ENCODE results near the gene ANK3.

The ANK3 gene

DNA sequence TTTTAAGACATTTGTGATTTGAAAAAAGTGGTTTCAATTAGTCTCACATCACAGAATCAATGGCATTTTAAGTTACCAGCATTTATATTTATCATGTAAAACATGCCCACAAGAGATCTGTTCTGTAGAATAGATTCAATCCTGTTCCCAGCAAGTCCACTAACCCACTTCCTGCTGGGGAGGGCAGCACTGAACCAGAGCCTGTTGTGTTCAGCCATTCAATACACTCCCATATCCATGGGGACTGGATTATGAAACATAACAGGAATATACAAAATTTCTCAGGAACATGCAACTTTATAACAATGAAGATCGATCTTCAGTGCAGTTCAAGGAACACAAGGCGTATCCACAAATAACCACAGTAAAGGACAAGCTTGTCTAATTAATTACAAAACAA is 24.4 kb upstream of the ANK3 start:
- in situ Hi-C loops (cut with MboI; ENCODE audit: low sequenced_read_pairs) = no loop called here

DNA sequence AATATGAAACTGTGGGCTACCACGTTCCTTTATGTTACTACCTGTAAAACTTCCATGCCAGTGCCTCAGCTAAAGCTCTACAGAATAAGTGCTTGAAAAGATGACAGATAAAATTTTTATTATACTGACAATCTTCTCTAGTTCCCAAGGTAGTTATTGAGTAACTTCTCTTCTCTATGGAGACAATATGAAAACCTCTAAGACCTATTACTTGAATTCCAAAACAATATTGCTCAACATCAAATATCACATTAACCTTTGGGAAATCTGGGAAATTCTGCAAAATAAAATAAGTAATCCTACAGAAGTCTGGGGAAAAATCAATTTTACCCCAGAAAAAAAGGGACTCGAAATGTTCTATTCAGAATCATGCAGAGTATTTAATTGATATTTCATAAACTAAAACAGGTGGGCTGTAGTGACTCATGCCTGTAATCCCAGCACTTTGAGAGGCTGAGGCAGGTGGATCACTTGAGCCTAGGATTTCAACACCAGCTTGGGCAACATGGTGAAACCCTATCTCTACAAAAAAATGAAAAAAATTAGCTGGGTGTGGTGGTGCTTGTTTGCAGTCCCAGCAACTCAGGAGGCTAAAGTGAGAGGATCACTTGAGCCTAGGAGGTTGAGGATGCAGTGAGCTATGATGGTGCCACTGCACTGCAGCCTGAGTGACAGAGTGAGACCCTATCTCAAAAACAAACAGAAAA is 23.8 kb upstream of the ANK3 start:
- in situ Hi-C loops (cut with MboI; ENCODE audit: low sequenced_read_pairs) = no loop called here

DNA sequence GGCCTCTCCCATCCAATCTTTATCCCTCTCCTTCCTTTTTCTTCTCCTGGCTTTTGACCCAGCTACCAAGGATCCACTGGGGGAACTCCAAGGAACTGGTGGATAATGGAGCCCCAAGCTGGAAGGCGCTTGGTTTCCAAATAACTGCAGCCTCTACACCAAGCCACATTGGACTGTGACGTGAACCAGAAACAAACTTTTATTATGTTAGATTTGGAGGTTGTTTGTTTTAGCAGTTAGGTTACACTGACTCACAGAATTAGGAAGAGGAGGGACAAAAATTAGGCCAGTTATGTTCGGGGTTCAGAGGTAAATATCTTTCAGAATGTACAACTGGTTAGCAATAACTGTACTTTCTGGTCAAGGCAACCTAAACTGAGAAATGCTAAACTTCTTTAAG is 21.3 kb upstream of the ANK3 start:
- in situ Hi-C loops (cut with MboI; ENCODE audit: low sequenced_read_pairs) = no loop called here

DNA sequence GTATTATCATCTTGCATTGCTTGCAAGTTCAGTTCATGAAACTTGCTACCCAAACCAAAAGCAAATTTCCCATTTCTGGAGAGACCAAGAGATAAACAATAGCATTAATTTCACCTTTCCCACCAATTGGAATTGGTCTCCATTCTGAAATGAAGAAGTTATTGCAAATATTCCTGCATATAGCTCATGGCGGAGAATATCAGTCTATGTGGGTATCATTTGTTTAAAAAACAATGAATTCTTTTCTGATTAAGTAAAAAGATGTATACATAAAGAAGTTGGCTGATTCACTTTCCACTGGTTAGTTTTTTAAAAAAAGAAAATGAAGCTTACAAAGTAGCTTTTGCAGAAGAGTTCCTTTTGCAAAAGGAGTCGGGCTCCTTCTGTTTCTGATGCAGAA is 19.5 kb upstream of the ANK3 start:
- in situ Hi-C loops (cut with MboI; ENCODE audit: low sequenced_read_pairs) = no loop called here

DNA sequence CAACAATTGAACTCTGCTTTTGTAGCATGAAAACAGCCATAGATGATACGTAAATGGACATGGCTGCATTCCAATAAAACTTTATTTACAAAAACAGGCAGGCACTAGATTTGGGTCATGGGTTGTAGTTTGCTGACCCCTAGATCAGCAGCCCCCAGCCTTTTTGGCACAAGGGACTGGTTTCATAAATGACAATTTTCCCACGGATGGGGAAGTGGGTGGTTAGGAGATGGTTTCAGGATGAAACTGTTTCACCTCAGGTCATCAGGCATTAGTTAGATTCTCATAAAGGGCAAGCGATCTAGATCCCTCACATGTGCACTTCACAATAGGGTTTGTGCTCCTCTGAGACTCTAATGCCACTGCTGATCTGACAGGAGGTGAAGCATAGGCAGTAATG is 16.5 kb upstream of the ANK3 start:
- in situ Hi-C loops (cut with MboI; ENCODE audit: low sequenced_read_pairs) = no loop called here

DNA sequence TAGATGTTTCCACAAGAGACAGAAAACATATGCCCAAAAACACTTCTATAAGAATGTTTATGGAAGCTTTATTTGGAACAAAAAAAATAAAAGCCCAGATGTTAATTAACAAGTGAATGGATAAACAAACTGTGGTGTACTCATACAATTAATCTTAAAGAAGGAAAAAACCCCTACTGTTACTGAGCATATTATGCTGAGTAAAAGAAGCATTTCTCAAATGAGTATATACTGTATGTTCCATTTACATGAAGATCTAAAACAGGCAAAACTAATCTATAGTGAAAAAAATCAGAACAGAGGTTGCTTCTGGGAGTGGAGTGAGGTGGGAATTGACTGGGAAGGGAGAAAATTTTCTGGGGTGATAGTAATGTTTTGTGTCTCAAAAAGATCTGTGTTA is 15.5 kb upstream of the ANK3 start:
- in situ Hi-C loops (cut with MboI; ENCODE audit: low sequenced_read_pairs) = no loop called here

DNA sequence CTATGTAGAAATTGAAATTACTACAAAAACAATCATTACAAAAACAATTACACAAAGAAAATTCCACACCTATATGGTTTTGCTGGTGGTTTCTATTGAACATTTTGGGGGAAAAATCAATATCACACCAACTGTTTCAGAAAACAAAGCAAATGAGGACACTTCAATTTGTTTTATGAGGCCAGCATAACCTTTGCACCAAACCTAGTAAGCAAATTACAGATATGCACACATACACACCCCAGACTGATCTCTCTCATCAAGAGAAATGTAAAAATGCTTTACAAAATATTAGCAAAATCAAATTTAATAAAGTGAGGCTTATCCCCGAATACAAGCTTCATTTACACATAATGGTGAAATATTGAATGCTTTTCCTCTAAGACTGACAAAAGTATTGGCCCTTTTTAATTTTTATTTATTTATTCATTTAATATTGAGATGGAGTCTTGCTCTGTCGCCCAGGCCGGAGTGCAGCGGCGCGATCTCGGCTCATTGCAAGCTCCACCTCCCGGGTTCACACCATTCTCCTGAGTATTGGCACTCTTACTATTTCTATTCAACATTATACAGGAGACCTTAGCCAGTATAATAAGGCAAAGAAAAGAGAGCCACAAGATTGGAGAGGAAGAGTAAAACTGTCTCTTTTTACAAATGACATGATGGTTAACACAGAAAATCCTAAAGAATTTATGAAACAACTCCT is 13.6 kb upstream of the ANK3 start:
- in situ Hi-C loops (cut with MboI; ENCODE audit: low sequenced_read_pairs) = no loop called here

DNA sequence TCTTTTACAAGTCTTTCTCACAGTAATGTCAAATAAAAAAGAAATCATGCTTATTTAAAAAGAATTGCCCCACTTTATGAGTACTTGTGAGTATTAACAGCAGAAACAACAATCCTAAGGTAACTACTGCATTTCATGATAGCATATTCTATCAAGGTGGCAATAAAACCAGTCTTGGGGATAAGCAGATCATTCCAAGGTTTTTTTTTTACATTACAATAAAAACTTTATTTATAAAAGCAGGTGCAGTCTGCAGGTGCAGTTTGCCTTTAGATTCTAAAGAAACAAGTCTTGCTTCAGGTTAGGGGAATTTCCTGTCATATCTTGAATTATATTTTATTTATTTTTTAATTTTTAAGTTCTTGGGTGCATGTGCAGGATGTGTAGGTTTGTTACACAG is 10.7 kb upstream of the ANK3 start:
- in situ Hi-C loops (cut with MboI; ENCODE audit: low sequenced_read_pairs) = no loop called here

DNA sequence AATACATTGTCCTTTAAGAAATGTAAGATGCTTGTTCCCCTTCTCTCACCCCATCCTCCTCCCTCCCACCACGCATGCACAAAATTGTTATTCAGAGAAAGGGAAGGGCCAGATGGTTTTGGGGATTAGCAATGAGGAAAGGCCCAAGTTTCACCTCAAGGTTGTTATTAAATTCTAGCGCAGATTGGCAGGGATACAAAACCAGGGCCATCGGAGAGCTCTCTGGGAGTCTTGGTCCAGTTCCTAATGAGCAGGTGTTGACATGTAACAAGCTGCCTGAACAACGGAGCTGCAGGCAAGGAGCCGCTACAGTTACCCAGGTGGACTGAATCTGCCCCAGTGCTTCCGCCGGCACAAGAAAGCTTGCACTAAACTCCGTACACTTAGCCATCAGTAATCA is 9.7 kb upstream of the ANK3 start:
- in situ Hi-C loops (cut with MboI; ENCODE audit: low sequenced_read_pairs) = no loop called here

DNA sequence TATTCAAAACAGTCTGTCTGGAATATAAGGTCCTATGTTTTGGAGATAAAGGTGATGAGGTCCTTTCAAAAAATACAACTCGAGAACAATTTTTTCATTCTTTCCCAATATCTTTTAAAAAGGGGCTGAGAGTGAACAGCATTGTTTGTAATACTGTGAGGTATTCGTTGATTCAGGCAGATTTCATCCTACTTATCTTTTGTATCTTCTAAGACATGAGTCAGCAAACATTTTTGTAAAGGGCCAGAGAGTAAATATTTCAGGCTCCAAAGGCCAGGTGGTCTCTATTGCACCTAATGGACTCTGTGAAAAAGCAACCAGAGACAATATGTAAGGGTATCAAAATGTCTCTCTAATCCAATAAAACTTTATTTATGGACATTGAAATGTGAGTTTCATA is 8.1 kb upstream of the ANK3 start:
- in situ Hi-C loops (cut with MboI; ENCODE audit: low sequenced_read_pairs) = no loop called here

DNA sequence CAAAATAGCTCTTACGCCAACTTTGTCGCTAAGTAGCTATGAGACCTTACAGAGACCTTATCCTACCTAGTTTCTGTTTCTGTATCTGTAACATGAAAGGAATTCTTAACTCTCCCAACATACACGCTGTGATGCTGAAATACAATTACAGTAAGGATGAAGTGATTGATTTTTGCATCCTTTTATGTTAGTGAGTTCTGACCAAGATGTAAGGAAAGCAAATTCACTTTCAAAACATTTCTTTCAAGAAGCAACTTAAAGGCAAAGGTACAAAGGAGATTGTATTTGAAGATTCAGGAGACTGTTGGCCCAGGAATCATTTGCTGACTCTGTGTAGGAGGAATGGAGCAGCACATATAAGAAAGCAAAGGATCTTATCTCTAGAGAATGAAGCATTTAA is 7.1 kb upstream of the ANK3 start:
- in situ Hi-C loops (cut with MboI; ENCODE audit: low sequenced_read_pairs) = no loop called here

DNA sequence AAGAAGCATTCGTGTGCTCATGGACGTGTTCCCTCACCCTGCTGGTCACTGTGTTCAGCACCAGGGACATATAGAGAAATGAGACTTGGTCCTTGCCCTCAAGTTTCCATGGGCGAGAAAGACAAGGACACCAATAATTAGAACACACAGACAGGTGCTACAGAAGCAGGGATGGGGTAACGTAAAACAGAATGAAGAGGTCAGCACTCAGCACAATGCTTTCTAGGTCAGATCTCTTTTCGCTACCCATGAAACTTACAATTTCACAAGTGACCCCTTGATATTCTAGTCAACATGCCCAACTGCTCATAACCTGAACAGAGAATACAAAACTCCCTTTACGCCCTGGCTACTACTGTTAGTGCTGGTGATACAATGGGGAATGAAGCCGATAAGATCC is 6.0 kb upstream of the ANK3 start:
- in situ Hi-C loops (cut with MboI; ENCODE audit: low sequenced_read_pairs) = no loop called here

DNA sequence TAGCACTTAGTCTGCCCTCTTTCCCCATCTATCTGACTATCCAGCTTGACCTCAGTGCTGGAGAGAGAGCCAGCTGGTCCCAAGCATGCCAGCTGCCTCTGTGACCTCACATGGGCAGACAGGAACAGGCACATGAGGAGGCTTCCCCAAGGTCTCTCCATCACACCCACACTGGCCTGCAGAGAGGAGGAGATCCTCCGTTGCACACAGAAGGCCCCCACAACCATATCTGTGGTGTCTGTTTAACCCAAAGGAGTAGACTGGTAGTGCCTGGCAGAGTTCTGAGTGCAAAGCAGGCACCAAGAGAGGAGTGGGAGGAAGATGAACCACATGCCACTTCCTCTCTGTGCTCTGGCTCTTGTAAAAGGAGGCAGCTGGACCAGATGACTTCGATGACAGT is 4.8 kb upstream of the ANK3 start:
- in situ Hi-C loops (cut with MboI; ENCODE audit: low sequenced_read_pairs) = no loop called here

DNA sequence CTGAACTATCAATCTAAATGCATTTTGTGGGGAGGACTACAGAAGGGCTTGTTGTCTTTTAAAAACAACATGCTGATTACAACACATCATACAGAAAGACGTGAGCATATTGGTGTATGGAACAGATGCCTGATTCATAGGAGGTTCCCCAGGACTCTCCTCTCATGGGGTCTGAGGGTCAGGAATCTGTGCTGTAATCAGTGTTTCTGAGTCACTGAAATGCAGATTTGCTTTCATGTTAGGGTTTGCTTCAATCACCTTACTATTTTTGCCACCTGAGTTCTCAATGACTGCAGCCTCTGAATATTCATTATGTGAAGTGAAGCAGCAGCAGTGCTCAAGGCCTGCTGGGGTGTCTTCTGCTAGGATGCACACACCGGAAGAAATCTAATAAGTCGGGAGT is 550 bp upstream of the ANK3 start:
- in situ Hi-C loops (cut with MboI; ENCODE audit: low sequenced_read_pairs) = no loop called here

DNA sequence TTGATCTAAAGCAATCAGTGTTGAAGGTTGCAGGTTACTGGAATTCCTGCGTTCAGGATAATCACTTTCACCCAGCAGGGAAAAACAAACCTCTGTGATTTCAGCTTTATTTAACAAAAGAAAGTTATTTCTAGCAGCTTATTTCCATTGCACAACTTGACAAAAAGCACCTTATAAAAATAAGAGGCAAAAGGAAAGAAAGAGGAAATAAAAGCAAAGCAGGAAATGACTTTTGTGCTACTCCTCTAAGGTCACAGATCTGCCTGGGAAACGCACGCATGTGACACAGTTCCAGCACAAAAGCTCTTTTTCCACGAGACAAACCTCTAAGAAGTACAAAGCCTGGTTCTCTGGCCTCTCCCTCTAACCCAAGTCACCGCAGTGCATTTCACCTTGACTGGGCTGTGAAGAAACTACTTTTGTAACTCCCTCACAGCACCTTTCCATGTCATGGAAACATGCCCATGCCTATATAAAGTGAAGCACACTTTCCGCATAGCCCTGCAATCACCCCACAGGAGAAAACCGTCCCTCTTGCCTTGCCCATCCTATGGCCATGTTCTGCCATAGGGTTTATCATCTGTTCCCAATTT is 870 bp downstream of the ANK3 start:
- in situ Hi-C loops (cut with MboI; ENCODE audit: low sequenced_read_pairs) = no loop called here

DNA sequence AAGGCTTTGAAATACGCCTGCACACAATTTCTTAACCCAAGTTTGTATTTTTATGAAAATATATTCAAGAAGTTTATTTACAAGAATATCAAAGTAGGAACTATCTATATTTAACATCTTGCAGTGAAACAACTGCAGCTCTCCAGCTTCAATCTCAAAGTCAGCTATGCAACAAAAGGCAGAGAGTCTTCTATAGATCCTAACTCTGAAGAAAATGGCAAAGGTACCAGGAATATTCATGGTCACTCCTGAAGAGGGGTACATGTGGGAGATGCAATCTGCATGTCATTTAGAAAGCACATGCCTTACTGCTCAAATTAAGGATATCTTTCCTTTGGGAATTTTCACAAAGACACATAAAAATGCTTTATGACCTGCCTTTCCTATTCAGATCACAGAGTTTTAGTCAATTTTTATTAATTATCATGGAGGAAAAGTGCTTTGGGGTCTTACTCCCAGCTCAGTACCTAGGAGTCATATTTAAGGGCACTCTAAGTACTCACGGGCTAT is 1.5 kb downstream of the ANK3 start:
- in situ Hi-C loops (cut with MboI; ENCODE audit: low sequenced_read_pairs) = no loop called here

DNA sequence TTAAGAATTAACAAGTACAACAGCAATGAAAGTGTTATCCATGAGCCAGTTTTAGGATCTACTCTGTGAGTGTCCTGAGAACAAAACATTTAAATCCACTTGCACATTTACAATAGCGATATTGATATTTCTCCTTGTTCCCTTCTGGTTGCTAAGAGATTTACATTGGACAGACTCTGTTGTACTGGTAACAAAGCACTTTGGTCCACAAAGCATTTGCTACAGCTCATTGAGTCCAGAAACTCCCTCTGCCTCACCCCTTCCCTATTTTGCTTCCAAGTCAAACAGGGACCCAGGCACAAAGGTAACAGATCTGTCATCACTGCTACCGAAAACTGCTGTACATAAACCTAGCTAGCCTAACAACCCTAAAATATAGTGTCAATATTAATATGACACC is 2.1 kb downstream of the ANK3 start:
- in situ Hi-C loops (cut with MboI; ENCODE audit: low sequenced_read_pairs) = no loop called here

DNA sequence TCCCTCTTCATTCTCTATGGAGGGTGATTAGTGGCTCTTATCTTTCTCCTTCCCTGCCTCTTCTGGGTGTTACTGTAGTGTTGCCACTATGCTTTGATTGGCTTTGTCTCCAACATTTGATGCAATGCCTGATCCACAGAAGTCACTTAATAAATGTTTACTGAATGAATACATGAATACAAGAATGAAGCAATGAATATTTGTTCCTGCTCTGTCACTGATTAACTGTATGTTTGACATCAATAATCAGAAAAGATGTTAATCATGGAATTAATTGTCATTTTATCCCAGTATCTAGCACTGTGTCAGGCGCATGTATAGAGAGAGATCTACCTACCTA is 4.3 kb downstream of the ANK3 start:
- in situ Hi-C loops (cut with MboI; ENCODE audit: low sequenced_read_pairs) = no loop called here

DNA sequence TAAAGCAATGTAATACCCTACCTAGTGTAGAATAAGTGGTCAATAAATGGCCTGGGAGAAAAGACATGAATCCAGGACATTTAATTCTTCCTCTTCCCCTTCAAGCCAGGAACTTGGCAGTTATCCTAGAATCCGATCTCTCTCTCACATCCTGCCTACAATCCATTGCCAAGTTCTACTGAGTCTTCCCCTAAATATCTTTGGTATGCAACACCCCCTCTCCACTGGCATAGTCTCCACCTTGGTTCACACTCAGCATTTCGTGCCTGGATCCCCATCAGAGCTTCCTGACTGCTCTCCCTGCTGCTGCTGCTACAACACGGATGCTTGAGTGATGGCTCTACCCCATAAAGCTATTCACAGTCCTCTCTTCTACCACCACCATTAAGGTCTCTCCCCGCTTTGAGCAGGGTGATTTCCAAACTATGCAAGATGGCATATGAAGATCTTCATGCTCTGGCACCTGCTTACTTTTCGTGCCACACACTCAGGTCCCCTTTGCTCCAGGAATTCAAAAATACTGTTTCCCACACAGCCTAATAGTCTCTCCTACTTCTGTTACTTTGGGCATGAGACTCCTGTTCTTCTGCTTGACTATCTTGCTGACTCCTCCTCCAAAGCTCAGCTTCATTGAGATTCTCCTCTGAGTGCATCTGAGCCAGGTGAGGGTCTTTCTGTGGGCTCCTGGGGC is 4.8 kb downstream of the ANK3 start:
- in situ Hi-C loops (cut with MboI; ENCODE audit: low sequenced_read_pairs) = no loop called here

DNA sequence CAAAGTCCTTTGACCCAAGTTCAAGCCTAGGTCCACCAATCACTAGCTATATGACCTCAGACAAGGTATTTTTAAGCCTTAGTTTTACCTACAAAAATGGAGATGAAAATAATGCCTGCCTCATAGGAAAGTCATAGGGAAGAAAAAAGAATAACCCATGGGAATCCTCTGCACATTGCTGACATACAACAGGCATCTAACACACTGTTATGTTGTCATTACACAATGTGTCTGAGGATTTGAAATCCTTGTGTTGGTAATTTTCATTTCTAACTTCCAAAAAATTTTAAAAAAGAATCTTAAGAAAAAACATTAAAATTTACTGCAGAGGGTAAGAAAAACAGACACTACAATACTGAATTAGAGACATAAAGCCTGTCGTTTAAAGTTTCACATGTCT is 5.7 kb downstream of the ANK3 start:
- in situ Hi-C loops (cut with MboI; ENCODE audit: low sequenced_read_pairs) = no loop called here

DNA sequence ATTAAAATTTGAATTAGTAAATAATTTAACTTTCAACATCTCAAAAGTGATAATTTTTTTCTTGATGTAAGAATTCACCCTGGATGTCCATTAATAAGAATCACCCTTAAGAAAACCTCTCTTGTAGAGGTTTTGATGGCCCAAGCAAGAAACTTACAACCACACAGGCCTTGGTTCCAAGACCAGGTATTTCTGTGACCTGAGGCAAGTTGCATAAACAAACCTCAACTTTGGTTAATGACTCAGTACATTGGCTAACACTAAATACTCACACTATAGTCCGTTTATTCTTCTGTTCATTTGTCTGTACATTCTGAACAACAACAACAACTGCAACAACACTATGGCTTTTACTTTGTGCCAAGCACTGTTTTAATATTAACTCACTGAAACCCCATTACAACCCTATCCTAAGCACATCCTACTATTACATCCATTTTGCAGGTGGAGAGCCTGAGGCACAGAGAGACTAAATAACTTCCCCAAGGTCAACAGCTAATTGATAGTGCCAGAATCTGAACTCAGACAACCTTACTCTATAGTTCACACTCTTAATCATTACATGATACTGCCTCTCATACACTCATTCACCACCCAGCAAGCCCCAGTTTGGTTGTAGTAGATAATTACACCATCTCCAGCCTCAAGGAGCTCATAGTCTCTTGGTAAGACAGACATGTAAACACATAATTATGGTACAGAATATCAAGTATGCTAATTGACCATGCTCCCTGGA is 6.6 kb downstream of the ANK3 start:
- in situ Hi-C loops (cut with MboI; ENCODE audit: low sequenced_read_pairs) = no loop called here

Data from hTERT RPE-1 (cell line).